Uterus (tissue), 4 donors: Measurements from ENCODE around the gene TAS1R2. TPM values are rescaled to one million over a fixed set of nuclear protein-coding genes. Genes with fewer than 3 reads are reported as not detected.

ENCODE experiments used
- DNase-seq, 2 donors: peaks; one replicate each; pipeline ENCODE4 v3.0.0-alpha.2; 2019 to 2020
- H3K27ac ChIP-seq, 2 donors: fragments of 200-600 bp; sonication (generic); 1 replicate in 1 of 2; 2 replicates in 1 of 2; pipeline ENCODE4 v1.5.1; 2016 to 2018
- H3K27me3 ChIP-seq, 2 donors: fragments of 200-600 bp; sonication (generic); one replicate each; pipeline ENCODE4 v1.5.1; 2018 to 2019; ENCODE audit warnings: control low read depth in 1 of 2
- H3K36me3 ChIP-seq, 2 donors: fragments of 200-600 bp; sonication (generic); one replicate each; pipeline ENCODE4 v1.5.1; 2019; ENCODE audit warnings: control low read depth in 1 of 2
- H3K4me1 ChIP-seq, 2 donors: fragments of 200-600 bp; sonication (generic); one replicate each; pipeline ENCODE4 v1.5.1; 2018 to 2019; ENCODE audit warnings: control low read depth in 1 of 2
- H3K4me3 ChIP-seq, 2 donors: fragments of 200-600 bp; sonication (generic); 1 replicate in 1 of 2; 2 replicates in 1 of 2; pipeline ENCODE4 v1.5.1; 2018 to 2019; ENCODE audit warnings: mild to moderate bottlenecking in 1 of 2
- H3K9me3 ChIP-seq, 2 donors: fragments of 200-600 bp; sonication (generic); one replicate each; pipeline ENCODE4 v1.5.1; 2019; ENCODE audit warnings: control low read depth in 1 of 2
- CTCF ChIP-seq, 4 experiments: fragments of 200-600 bp in 2 of 4; fragments of 450-650 bp in 2 of 4; sonication (generic) in 2 of 4; IDR thresholded peaks; one replicate each; pipeline ENCODE4 v1.5.1; 2016 to 2019; ENCODE audit warnings: antibody characterized with exemption in 4 of 4, mild to moderate bottlenecking in 2 of 4, moderate library complexity in 1 of 4
- POLR2A ChIP-seq, 2 donors: fragments of 450-650 bp; IDR thresholded peaks; one replicate each; pipeline ENCODE4 v1.6.1; 2016; ENCODE audit warnings: antibody characterized with exemption in 2 of 2, mild to moderate bottlenecking in 1 of 2, moderate library complexity in 1 of 2
- intact Hi-C: fragments of 100-400 bp; cut with DNase I; formaldehyde crosslinking; loops from one replicate; pipeline ENCODE4 v1.15.1; 2023; ENCODE audit warnings: low total_unique reads
- total RNA-seq, 4 donors: library from RNA; depleted of rRNA in 3 of 4; stranded (reverse); fragments of >200 nt in 3 of 4; gene quantifications; one replicate each; pipeline versions ENCODE4 v1.1.0 to v1.2.4, GENCODE V29; 2014 to 2023
- donor health status: DM: yes; HTN: yes; CAD: no.

The TAS1R2 gene
- total RNA-seq, 4 donors from 2014 or later = 0.27 TPM; not detected in 3

GRCh38 chr1:18876210-18876609 is 16.8 kb upstream of the TAS1R2 start:
- Histone ChIP-seq H3K4me1 (no peaks in the 10 kb centered on the region), H3K9me3 (no peaks in the 10 kb centered on the region), H3K36me3 (no peaks in the 10 kb centered on the region), H3K4me3 (no peak overlapping the region), H3K27ac (no peak overlapping the region), H3K27me3 (no peaks in the 10 kb centered on the region)
- TF ChIP-seq POLR2A (IDR thresholded peaks at IDR 0.05) (no peak), CTCF (IDR thresholded peaks at IDR 0.05) (no peak)
- intact Hi-C loops = no loop called here
- DNase-seq = no peak

GRCh38 chr1:18875796-18876128 is 16.3 kb upstream of the TAS1R2 start:
- Histone ChIP-seq H3K27me3 (no peaks in the 10 kb centered on the region), H3K36me3 (no peaks in the 10 kb centered on the region), H3K27ac (no peak overlapping the region), H3K4me3 (no peak overlapping the region), H3K9me3 (no peaks in the 10 kb centered on the region), H3K4me1 (no peaks in the 10 kb centered on the region)
- intact Hi-C loops = no loop called here
- DNase-seq = no peak
- no peak for TF ChIP-seq POLR2A (IDR thresholded peaks at IDR 0.05)
- no peak for TF ChIP-seq CTCF (IDR thresholded peaks at IDR 0.05)

- no peaks in the 10 kb centered on the region for H3K36me3 ChIP-seq
- intact Hi-C loops = no loop called here
- peak; percentile 51 to 66 (median 60) for TF ChIP-seq CTCF (IDR thresholded peaks at IDR 0.05)
- TF ChIP-seq POLR2A (IDR thresholded peaks at IDR 0.05) = no peak
Observed at GRCh38 chr1:18875107-18875795, 15.8 kb upstream of the TAS1R2 start.

GRCh38 chr1:18874600-18874999 is 15.1 kb upstream of the TAS1R2 start:
- no peaks in the 10 kb centered on the region for H3K36me3 ChIP-seq
- H3K9me3 ChIP-seq = no peaks in the 10 kb centered on the region
- no peaks in the 10 kb centered on the region for H3K27me3 ChIP-seq
- H3K4me1 ChIP-seq = no peaks in the 10 kb centered on the region
- no peak for DNase-seq
- no peak overlapping the region for H3K4me3 ChIP-seq
- TF ChIP-seq CTCF (IDR thresholded peaks at IDR 0.05) (no peak), POLR2A (IDR thresholded peaks at IDR 0.05) (no peak)
- intact Hi-C loops = no loop called here
- H3K27ac ChIP-seq = no peak overlapping the region

More at GRCh38 chr1:18875107-18875795, 15.8 kb upstream of the TAS1R2 start:
- H3K27ac ChIP-seq = no peak overlapping the region
- H3K4me3 ChIP-seq = no peak overlapping the region
- no peaks in the 10 kb centered on the region for H3K9me3 ChIP-seq
- H3K4me1 ChIP-seq = no peaks in the 10 kb centered on the region
- peak; percentile 65 to 74 for DNase-seq
- no peaks in the 10 kb centered on the region for H3K27me3 ChIP-seq

- intact Hi-C loops = no loop called here
- H3K36me3 ChIP-seq = no peaks in the 10 kb centered on the region
Observed at GRCh38 chr1:18874036-18874435, 14.6 kb upstream of the TAS1R2 start.

More at GRCh38 chr1:18874036-18874435, 14.6 kb upstream of the TAS1R2 start:
- no peaks in the 10 kb centered on the region for H3K9me3 ChIP-seq
- no peaks in the 10 kb centered on the region for H3K27me3 ChIP-seq
- H3K27ac ChIP-seq = no peak overlapping the region
- no peak overlapping the region for H3K4me3 ChIP-seq
- no peaks in the 10 kb centered on the region for H3K4me1 ChIP-seq
- TF ChIP-seq CTCF (IDR thresholded peaks at IDR 0.05) (no peak), POLR2A (IDR thresholded peaks at IDR 0.05) (no peak)
- no peak for DNase-seq
